Hippocampal formation (tissue), 2 donors: ENCODE results near the gene GMDS.

ENCODE experiments used
- DNase-seq, 2 donors: peaks; one replicate each; lab custom pipeline; 2025; lab: John Stamatoyannopoulos, UW

The GMDS gene

GRCh38 chr6:1895721-1896120 is 349.7 kb downstream of the GMDS start:
- DNase-seq, result no peak

GRCh38 chr6:1894954-1895353 is 350.5 kb downstream of the GMDS start:
- no peak for DNase-seq

- no peak for DNase-seq
These were observed 351.8 kb downstream of the GMDS start for GRCh38 chr6:1893470-1894130.

GRCh38 chr6:1892716-1893115 is 352.7 kb downstream of the GMDS start:
- no peak for DNase-seq

GRCh38 chr6:1890987-1891386 is 354.4 kb downstream of the GMDS start:
- DNase-seq, result no peak

GRCh38 chr6:1890071-1890470 is 355.3 kb downstream of the GMDS start:
- DNase-seq, result no peak

GRCh38 chr6:1885576-1886011 is 359.8 kb downstream of the GMDS start:
- no peak for DNase-seq

GRCh38 chr6:1884313-1884712 is 361.1 kb downstream of the GMDS start:
- no peak for DNase-seq

- DNase-seq, result no peak
These were observed 367.1 kb downstream of the GMDS start for GRCh38 chr6:1878330-1878729.

- peak; percentile 21 to 29 for DNase-seq
These were observed 371.6 kb downstream of the GMDS start for GRCh38 chr6:1873781-1874180.

GRCh38 chr6:1872649-1873131 is 372.7 kb downstream of the GMDS start:
- peak in 1 of 2 donors; percentile 6 for DNase-seq

- peak; percentile 16 to 63 for DNase-seq
These were observed 373.6 kb downstream of the GMDS start for GRCh38 chr6:1871724-1872315.

GRCh38 chr6:1870932-1871331 is 374.5 kb downstream of the GMDS start:
- no peak for DNase-seq

- no peak for DNase-seq
These were observed 375.2 kb downstream of the GMDS start for GRCh38 chr6:1870251-1870650.

- no peak for DNase-seq
These were observed 375.6 kb downstream of the GMDS start for GRCh38 chr6:1869769-1870168.

- DNase-seq, result no peak
These were observed 376.1 kb downstream of the GMDS start for GRCh38 chr6:1869308-1869707.

- DNase-seq, result no peak
These were observed 376.7 kb downstream of the GMDS start for GRCh38 chr6:1868561-1869261.

- DNase-seq, result no peak
These were observed 378.2 kb downstream of the GMDS start for GRCh38 chr6:1867197-1867596.

GRCh38 chr6:1865585-1865984 is 379.8 kb downstream of the GMDS start:
- DNase-seq, result peak; percentile 7 to 32

- DNase-seq, result no peak
These were observed 380.9 kb downstream of the GMDS start for GRCh38 chr6:1864496-1864895.

- no peak for DNase-seq
These were observed 383.0 kb downstream of the GMDS start for GRCh38 chr6:1862411-1862810.

- no peak for DNase-seq
These were observed 384.6 kb downstream of the GMDS start for GRCh38 chr6:1860756-1861348.

GRCh38 chr6:1858859-1859258 is 386.5 kb downstream of the GMDS start:
- DNase-seq, result no peak
